Epithelial cell of proximal tubule (primary cell): ENCODE results near the gene RPAP3. TPM values are rescaled to one million over a fixed set of nuclear protein-coding genes. Genes with fewer than 3 reads are reported as not detected.

ENCODE experiments used
- DNase-seq: peaks from one replicate; pipeline ENCODE4 v3.0.0-alpha.2; 2011; ENCODE audit warnings: low read depth
- H3K4me3 ChIP-seq: 2 replicates; pipeline ENCODE4 v1.5.1; 2011; ENCODE audit warnings: low read depth, mild to moderate bottlenecking, low read length
- CTCF ChIP-seq: conservative IDR thresholded peaks from 2 replicates; pipeline ENCODE4 v1.5.1; 2012; ENCODE audit warnings: low read depth, mild to moderate bottlenecking, low read length
- total RNA-seq: library from RNA; depleted of rRNA; stranded (reverse); fragments of >200 nt; gene quantifications from 2 replicates; pipeline ENCODE4 v1.2.3, GENCODE V29; 2015

Gene RPAP3
- total RNA-seq, 1 donor from 2014 or later: 23.1 TPM

- no peak for TF ChIP-seq CTCF
- no peak for DNase-seq
- no peak overlapping the region for H3K4me3 ChIP-seq
Measured at GRCh38 chr12:47747126-47747525, 41.3 kb upstream of the RPAP3 start.

- no peak for DNase-seq
- no peak for TF ChIP-seq CTCF
Measured at GRCh38 chr12:47746523-47746922, 40.7 kb upstream of the RPAP3 start.

GRCh38 chr12:47746073-47746472 lies 40.2 kb upstream of the RPAP3 start:
- no peak overlapping the region for H3K4me3 ChIP-seq
- no peak for TF ChIP-seq CTCF
- DNase-seq: no peak

More at GRCh38 chr12:47746523-47746922, 40.7 kb upstream of the RPAP3 start:
- no peak overlapping the region for H3K4me3 ChIP-seq

- no peak for TF ChIP-seq CTCF
- DNase-seq: no peak
- no peak overlapping the region for H3K4me3 ChIP-seq
Measured at GRCh38 chr12:47745485-47746041, 39.7 kb upstream of the RPAP3 start.

- no peak for DNase-seq
- TF ChIP-seq CTCF: no peak
- H3K4me3 ChIP-seq: no peak overlapping the region
Measured at GRCh38 chr12:47744778-47745436, 39.1 kb upstream of the RPAP3 start.

GRCh38 chr12:47744005-47744651 lies 38.3 kb upstream of the RPAP3 start:
- DNase-seq: no peak
- TF ChIP-seq CTCF: peak; percentile 62
- H3K4me3 ChIP-seq: no peak overlapping the region
